Tibial nerve (tissue), 4 donors: ENCODE measurements around the gene SOX18. TPM values are rescaled to one million over a fixed set of nuclear protein-coding genes. Genes with fewer than 3 reads are reported as not detected.

Experiments
- DNase-seq, 2 donors: peaks; one replicate each; pipeline ENCODE4 v3.0.0-alpha.2; 2019; ENCODE audit warnings: low spot score in 2 of 2
- H3K27ac ChIP-seq, 4 donors: fragments of 200-600 bp; sonication (generic) in 3 of 4; one replicate each; pipeline ENCODE4 v1.5.1; 2017 to 2019; ENCODE audit warnings: mild to moderate bottlenecking in 1 of 4
- H3K27me3 ChIP-seq, 2 donors: fragments of 200-600 bp; sonication (generic) in 1 of 2; one replicate each; pipeline versions ENCODE4 v1.5.1 to v1.6.0; 2017 to 2019
- H3K36me3 ChIP-seq, 3 donors: fragments of 200-600 bp; sonication (generic); one replicate each; pipeline ENCODE4 v1.5.1; 2018 to 2019
- H3K4me1 ChIP-seq, 4 donors: fragments of 200-600 bp; sonication (generic) in 3 of 4; one replicate each; pipeline ENCODE4 v1.5.1; 2017 to 2019
- H3K4me3 ChIP-seq, 4 donors: fragments of 200-600 bp; sonication (generic) in 3 of 4; one replicate each; pipeline ENCODE4 v1.5.1; 2017 to 2019; ENCODE audit warnings: mild to moderate bottlenecking in 1 of 4, moderate library complexity in 1 of 4
- H3K9me3 ChIP-seq, 4 donors: fragments of 200-600 bp; sonication (generic) in 3 of 4; one replicate each; pipeline ENCODE4 v1.5.1; 2017 to 2019
- EP300 ChIP-seq, 2 donors: sonication (generic); formaldehyde crosslinking; IDR thresholded peaks; one replicate each; pipeline ENCODE4 v1.6.1; 2017; ENCODE audit warnings: antibody characterized with exemption in 2 of 2, mild to moderate bottlenecking in 1 of 2
- POLR2A ChIP-seq, 2 donors: fragments of 450-650 bp; IDR thresholded peaks; one replicate each; pipeline ENCODE4 v1.6.1; 2017; ENCODE audit warnings: antibody characterized with exemption in 2 of 2, mild to moderate bottlenecking in 2 of 2, moderate library complexity in 2 of 2
- WGBS, 2 donors: methylation state at CpG; one replicate each; pipeline ENCODE4 v1.1.5; 2018; 5-methylcytosine and 5-hydroxymethylcytosine counted together
- total RNA-seq, 4 donors: library from RNA; depleted of rRNA; stranded (reverse); fragments of >200 nt; gene quantifications; one replicate each; pipeline ENCODE4 v1.1.0, GENCODE V29; 2016
- TF ChIP-seq, protein P1 (sequence below), 5 experiments: fragments of 200-600 bp in 3 of 5; fragments of 450-650 bp in 2 of 5; sonication (generic) in 3 of 5; IDR thresholded peaks; one replicate each; pipeline ENCODE4 v1.5.1; 2016 to 2019; ENCODE audit warnings: antibody characterized with exemption in 5 of 5, mild to moderate bottlenecking in 3 of 5, moderate library complexity in 2 of 5

The SOX18 gene
- total RNA-seq, 4 donors from 2014 or later = 4.6 to 44.6 (median 21.4) TPM

DNA sequence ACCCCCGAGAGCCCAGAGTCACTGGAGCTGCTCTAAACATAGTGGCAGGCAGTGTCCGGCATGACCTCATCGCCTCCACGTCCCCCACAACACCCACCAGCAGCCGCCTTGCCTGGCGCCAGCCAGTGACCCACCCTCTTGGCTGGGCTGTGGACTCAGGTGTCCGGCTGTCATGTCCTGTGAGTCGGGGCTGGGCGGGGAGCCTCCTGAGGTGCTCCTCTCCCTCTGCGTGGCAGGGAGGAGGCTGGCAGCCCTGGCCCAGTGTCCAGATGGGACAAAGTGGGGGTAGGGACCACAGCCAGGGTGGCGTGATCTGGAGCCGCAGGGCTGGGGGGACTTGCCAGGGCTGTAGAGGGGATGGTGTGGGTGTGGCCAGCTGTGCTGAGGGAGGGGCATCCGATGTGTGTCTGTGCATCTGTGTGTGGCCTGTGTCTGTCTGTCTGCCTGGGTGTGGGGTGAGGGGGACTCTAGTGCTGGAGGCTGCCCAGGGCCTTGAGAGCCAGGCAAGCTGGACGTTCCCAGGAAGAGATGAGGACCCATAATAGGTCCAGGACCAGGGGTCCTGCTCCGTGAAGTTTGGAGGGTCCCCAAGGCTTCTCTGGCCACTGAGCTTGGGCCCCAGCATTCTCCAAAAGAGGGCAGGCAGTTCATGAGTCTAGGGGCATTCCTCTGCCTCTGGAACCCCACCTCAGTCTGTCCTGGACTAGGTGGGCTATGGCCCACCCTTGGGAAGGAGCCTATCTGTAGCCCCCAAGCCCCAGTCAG, 2.3 kb upstream of the SOX18 start:
- Histone ChIP-seq H3K4me3 (no peak overlapping the region), H3K27ac (peak overlapping the region in 2 of 4 donors; percentile 17 to 77), H3K36me3 (no peaks in the 10 kb centered on the region), H3K9me3 (no peaks in the 10 kb centered on the region), H3K27me3 (peaks cover 0 to 88% of the 10 kb centered on the region in 2 donors), H3K4me1 (peaks cover 0 to 56% (median 4%) of the 10 kb centered on the region in 4 donors)
- WGBS, 2 donors = 48 to 57% methylated on average over 3 to 14 of the region's 15 CpGs
- TF ChIP-seq POLR2A (IDR thresholded peaks at IDR 0.05) = no peak
- TF ChIP-seq, protein P1, sequence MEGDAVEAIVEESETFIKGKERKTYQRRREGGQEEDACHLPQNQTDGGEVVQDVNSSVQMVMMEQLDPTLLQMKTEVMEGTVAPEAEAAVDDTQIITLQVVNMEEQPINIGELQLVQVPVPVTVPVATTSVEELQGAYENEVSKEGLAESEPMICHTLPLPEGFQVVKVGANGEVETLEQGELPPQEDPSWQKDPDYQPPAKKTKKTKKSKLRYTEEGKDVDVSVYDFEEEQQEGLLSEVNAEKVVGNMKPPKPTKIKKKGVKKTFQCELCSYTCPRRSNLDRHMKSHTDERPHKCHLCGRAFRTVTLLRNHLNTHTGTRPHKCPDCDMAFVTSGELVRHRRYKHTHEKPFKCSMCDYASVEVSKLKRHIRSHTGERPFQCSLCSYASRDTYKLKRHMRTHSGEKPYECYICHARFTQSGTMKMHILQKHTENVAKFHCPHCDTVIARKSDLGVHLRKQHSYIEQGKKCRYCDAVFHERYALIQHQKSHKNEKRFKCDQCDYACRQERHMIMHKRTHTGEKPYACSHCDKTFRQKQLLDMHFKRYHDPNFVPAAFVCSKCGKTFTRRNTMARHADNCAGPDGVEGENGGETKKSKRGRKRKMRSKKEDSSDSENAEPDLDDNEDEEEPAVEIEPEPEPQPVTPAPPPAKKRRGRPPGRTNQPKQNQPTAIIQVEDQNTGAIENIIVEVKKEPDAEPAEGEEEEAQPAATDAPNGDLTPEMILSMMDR (IDR thresholded peaks at IDR 0.05) = no peak
- TF ChIP-seq EP300 (IDR thresholded peaks at IDR 0.05) = no peak
- DNase-seq = no peak

GRCh38 chr20:64051033-64051452, 1.6 kb upstream of the SOX18 start:
- no peaks in the 10 kb centered on the region for H3K9me3 ChIP-seq
- no peak overlapping the region for H3K4me3 ChIP-seq
- DNase-seq = no peak
- H3K27me3 ChIP-seq = peaks cover 0 to 88% of the 10 kb centered on the region in 2 donors
- H3K4me1 ChIP-seq = peaks cover 0 to 49% (median 4%) of the 10 kb centered on the region in 4 donors
- no peak for TF ChIP-seq EP300 (IDR thresholded peaks at IDR 0.05)
- no peak for TF ChIP-seq POLR2A (IDR thresholded peaks at IDR 0.05)
- TF ChIP-seq, protein P1 (IDR thresholded peaks at IDR 0.05) = no peak
- H3K36me3 ChIP-seq = no peaks in the 10 kb centered on the region
- H3K27ac ChIP-seq = peak overlapping the region in 2 of 4 donors; percentile 55 to 77
- 73 to 79% methylated on average over 7 to 11 of the region's 11 CpGs for WGBS, 2 donors

GRCh38 chr20:64050261-64051032, 1.0 kb upstream of the SOX18 start:
- peaks cover 0 to 43% (median 3%) of the 10 kb centered on the region in 4 donors for H3K4me1 ChIP-seq

GRCh38 chr20:64049878-64050260, 430 bp upstream of the SOX18 start:
- Histone ChIP-seq H3K27me3 (peaks cover 0 to 88% of the 10 kb centered on the region in 2 donors), H3K4me1 (peaks cover 0 to 38% (median 3%) of the 10 kb centered on the region in 4 donors), H3K27ac (peak overlapping the region in 1 of 4 donors; percentile 77), H3K9me3 (no peaks in the 10 kb centered on the region), H3K4me3 (peak overlapping the region in 2 of 4 donors; percentile 3 to 47), H3K36me3 (no peaks in the 10 kb centered on the region)
- WGBS, 2 donors = 12 to 16% methylated on average over 5 to 7 of the region's 16 CpGs
- no peak for TF ChIP-seq POLR2A (IDR thresholded peaks at IDR 0.05)
- TF ChIP-seq, protein P1 (IDR thresholded peaks at IDR 0.05) = no peak
- TF ChIP-seq EP300 (IDR thresholded peaks at IDR 0.05) = no peak
- DNase-seq = no peak

More at GRCh38 chr20:64050261-64051032, 1.0 kb upstream of the SOX18 start:
- no peak for TF ChIP-seq POLR2A (IDR thresholded peaks at IDR 0.05)
- no peak for TF ChIP-seq EP300 (IDR thresholded peaks at IDR 0.05)
- TF ChIP-seq, protein P1 (IDR thresholded peaks at IDR 0.05) = no peak
- WGBS, 2 donors = 66 to 68% methylated on average over 17 to 19 of the region's 23 CpGs
- DNase-seq = no peak
- Histone ChIP-seq H3K36me3 (no peaks in the 10 kb centered on the region), H3K27ac (peak overlapping the region in 2 of 4 donors; percentile 55 to 77), H3K9me3 (no peaks in the 10 kb centered on the region), H3K27me3 (peaks cover 0 to 88% of the 10 kb centered on the region in 2 donors), H3K4me3 (peak overlapping the region in 1 of 4 donors; percentile 47)
